CD14-positive monocyte (primary cell): ENCODE measurements around the gene ATF4. TPM values are rescaled to one million over a fixed set of nuclear protein-coding genes. Genes with fewer than 3 reads are reported as not detected.

Source experiments
- DNase-seq, 3 donors: peaks; one replicate each; pipeline ENCODE4 v3.0.0-alpha.2; 2011 to 2022
- H2AFZ ChIP-seq: 2 replicates; pipeline ENCODE4 v1.6.0; 2012; ENCODE audit warnings: mild to moderate bottlenecking, low read depth, low read length, inconsistent platforms; ENCODE audit not compliant: insufficient read depth, poor library complexity, severe bottlenecking
- H3K27ac ChIP-seq, 2 donors: 1 replicate in 1 of 2; 2 replicates in 1 of 2; pipeline ENCODE4 v1.5.1; 2012 to 2013; ENCODE audit warnings: low read length in 2 of 2, control low read depth in 1 of 2, inconsistent platforms in 1 of 2, low read depth in 1 of 2, mild to moderate bottlenecking in 1 of 2
- H3K27me3 ChIP-seq, 2 donors: one replicate each; pipeline versions ENCODE4 v1.6.0 to v1.6.1; 2011 to 2013; ENCODE audit warnings: low read length in 2 of 2; ENCODE audit not compliant: control insufficient read depth in 2 of 2, insufficient read depth in 2 of 2
- H3K36me3 ChIP-seq, 2 donors: replicated peaks in 1 of 2; 1 replicate in 1 of 2; 2 replicates in 1 of 2; pipeline versions ENCODE4 v1.5.1 to v1.6.1; 2012 to 2013; ENCODE audit warnings: low read length in 2 of 2, control low read depth in 1 of 2, inconsistent platforms in 1 of 2, mild to moderate bottlenecking in 1 of 2; ENCODE audit not compliant: insufficient read depth in 2 of 2, control insufficient read depth in 1 of 2
- H3K4me1 ChIP-seq, 2 donors: 1 replicate in 1 of 2; 2 replicates in 1 of 2; pipeline versions ENCODE4 v1.5.1 to v1.6.1; 2012 to 2013; ENCODE audit warnings: low read length in 2 of 2, control low read depth in 1 of 2, inconsistent platforms in 1 of 2, mild to moderate bottlenecking in 1 of 2, moderate library complexity in 1 of 2; ENCODE audit not compliant: insufficient read depth in 2 of 2, control insufficient read depth in 1 of 2
- H3K4me2 ChIP-seq: replicated peaks from 2 replicates; pipeline ENCODE3; 2012; ENCODE audit warnings: low read length, moderate library complexity, mild to moderate bottlenecking; ENCODE audit not compliant: poor library complexity, severe bottlenecking; ENCODE audit errors: extremely low read depth
- H3K4me3 ChIP-seq, 3 experiments: fragments of 200-600 bp in 1 of 3; sonication (generic) in 1 of 3; replicated peaks in 1 of 3; 1 replicate in 2 of 3; 2 replicates in 1 of 3; pipeline ENCODE4 v1.5.1; 2011 to 2013; ENCODE audit warnings: low read length in 3 of 3, mild to moderate bottlenecking in 3 of 3, control low read depth in 2 of 3, low read depth in 2 of 3, inconsistent platforms in 1 of 3, moderate library complexity in 1 of 3
- H3K79me2 ChIP-seq: 2 replicates; pipeline ENCODE4 v1.6.0; 2012; ENCODE audit warnings: mild to moderate bottlenecking, control low read depth, inconsistent platforms, low read length, moderate library complexity; ENCODE audit not compliant: insufficient read depth
- H3K9ac ChIP-seq: 2 replicates; pipeline ENCODE4 v1.6.0; 2017; ENCODE audit warnings: low read length, mild to moderate bottlenecking; ENCODE audit not compliant: insufficient read depth, poor library complexity, severe bottlenecking
- H3K9me3 ChIP-seq, 2 donors: replicated peaks in 1 of 2; 1 replicate in 1 of 2; 2 replicates in 1 of 2; pipeline versions ENCODE4 v1.5.1 to v1.6.1; 2012 to 2013; ENCODE audit warnings: low read length in 2 of 2, control low read depth in 1 of 2; ENCODE audit not compliant: control insufficient read depth in 1 of 2, insufficient read depth in 1 of 2
- H4K20me1 ChIP-seq: 2 replicates; pipeline ENCODE4 v1.6.0; 2012; ENCODE audit warnings: mild to moderate bottlenecking, low read length, control low read depth, moderate library complexity; ENCODE audit not compliant: insufficient read depth
- H3K27ac Mint-ChIP-seq, 7 donors: one replicate each; pipeline ENCODE4 v1.8.0; 2020; ENCODE audit warnings: mild to moderate bottlenecking in 7 of 7, mixed read lengths in 7 of 7, moderate library complexity in 6 of 7, inconsistent platforms in 2 of 7
- H3K27me3 Mint-ChIP-seq, 3 donors: one replicate each; pipeline ENCODE4 v1.8.0; 2021 to 2022; ENCODE audit warnings: low read depth in 3 of 3, mild to moderate bottlenecking in 3 of 3, mixed read lengths in 3 of 3, moderate library complexity in 3 of 3, inconsistent platforms in 1 of 3
- H3K36me3 Mint-ChIP-seq, 2 donors: one replicate each; pipeline ENCODE4 v1.8.0; 2020; ENCODE audit warnings: mixed read lengths in 2 of 2, inconsistent platforms in 1 of 2, mild to moderate bottlenecking in 1 of 2
- H3K4me1 Mint-ChIP-seq: one replicate; pipeline ENCODE4 v1.8.0; 2020; ENCODE audit warnings: mild to moderate bottlenecking, mixed read lengths
- H3K4me3 Mint-ChIP-seq, 2 donors: one replicate each; pipeline ENCODE4 v1.8.0; 2020; ENCODE audit warnings: mild to moderate bottlenecking in 2 of 2, mixed read lengths in 2 of 2, moderate library complexity in 1 of 2
- H3K9me3 Mint-ChIP-seq, 7 donors: one replicate each; pipeline ENCODE4 v1.8.0; 2020 to 2022; ENCODE audit warnings: mixed read lengths in 7 of 7, mild to moderate bottlenecking in 6 of 7, moderate library complexity in 6 of 7, inconsistent platforms in 2 of 7
- CTCF ChIP-seq: fragments of 200-600 bp; IDR thresholded peaks from one replicate; pipeline ENCODE4 v1.8.0; 2022; ENCODE audit warnings: antibody characterized with exemption, mild to moderate bottlenecking
- WGBS: methylation state at CpG from one replicate; pipeline ENCODE4 v1.1.5; 2013; ENCODE audit warnings: missing lambda C conversion rate; ENCODE audit not compliant: insufficient coverage; 5-methylcytosine and 5-hydroxymethylcytosine counted together
- intact Hi-C, 2 donors: fragments of 100-400 bp; cut with micrococcal nuclease; formaldehyde crosslinking; loops; one replicate each; pipeline versions ENCODE4 v1.15.0 to v1.15.1; 2023
- polyA plus RNA-seq, 3 donors: library from polyadenylated mRNA; depleted of rRNA in 1 of 3; unstranded in 2 of 3; stranded (reverse) in 1 of 3; fragments of 300-500 nt in 2 of 3; fragments of >200 nt in 1 of 3; fragmentation: Illumina TruSeq in 2 of 3; gene quantifications; 1 replicate in 2 of 3; 2 replicates in 1 of 3; pipeline ENCODE4 v1.2.3, GENCODE V29; 2012 to 2021

Gene ATF4
- polyA plus RNA-seq, 3 donors: 55.1 to 606 (median 59.0) TPM

GRCh38 chr22:39553429-39553828 is 33.1 kb downstream of the ATF4 start:
- intact Hi-C loops: no loop called here

GRCh38 chr22:39554151-39554550 is 33.8 kb downstream of the ATF4 start:
- 71% methylated on average over 2 of the region's 3 CpGs for whole genome bisulfite sequencing
- Histone ChIP-seq H2AFZ (no peak overlapping the region), H3K4me2 (no peak overlapping the region), H3K9ac (no peak overlapping the region), H3K9me3 (peaks cover 0 to 13% of the 10 kb centered on the region in 2 donors), H3K4me3 (no peak overlapping the region), H4K20me1 (no peaks in the 10 kb centered on the region), H3K4me1 (no peaks in the 10 kb centered on the region), H3K36me3 (no peaks in the 10 kb centered on the region), H3K79me2 (no peaks in the 10 kb centered on the region), H3K27me3 (peaks cover 25 to 45% of the 10 kb centered on the region in 2 donors), H3K27ac (no peak overlapping the region)
- H3K36me3 Mint-ChIP-seq: peaks cover 0 to 4% of the 10 kb centered on the region in 2 donors
- no peak overlapping the region for H3K4me3 Mint-ChIP-seq
- H3K27ac Mint-ChIP-seq: no peak overlapping the region
- peaks cover 1% of the 10 kb centered on the region for H3K4me1 Mint-ChIP-seq
- intact Hi-C loops: no loop called here
- TF ChIP-seq CTCF: no peak
- H3K27me3 Mint-ChIP-seq: peaks cover 58 to 75% (median 59%) of the 10 kb centered on the region in 3 donors
- no peak for DNase-seq
- H3K9me3 Mint-ChIP-seq: peaks cover 0 to 7% (median 2%) of the 10 kb centered on the region in 7 donors

More at GRCh38 chr22:39553429-39553828, 33.1 kb downstream of the ATF4 start:
- DNase-seq: no peak
- no peak for TF ChIP-seq CTCF
- Histone ChIP-seq H3K36me3 (no peaks in the 10 kb centered on the region), H3K4me3 (no peak overlapping the region), H4K20me1 (no peaks in the 10 kb centered on the region), H3K27ac (no peak overlapping the region), H3K4me2 (no peak overlapping the region), H3K27me3 (peaks cover 20 to 38% of the 10 kb centered on the region in 2 donors), H3K4me1 (no peaks in the 10 kb centered on the region), H3K9me3 (peaks cover 0 to 13% of the 10 kb centered on the region in 2 donors), H3K79me2 (no peaks in the 10 kb centered on the region), H2AFZ (no peak overlapping the region), H3K9ac (no peak overlapping the region)
- peaks cover 1% of the 10 kb centered on the region for H3K4me1 Mint-ChIP-seq
- H3K27me3 Mint-ChIP-seq: peaks cover 51 to 69% (median 52%) of the 10 kb centered on the region in 3 donors
- peaks cover 0 to 1% of the 10 kb centered on the region in 2 donors for H3K36me3 Mint-ChIP-seq
- 80% methylated on average over 3 of the region's 3 CpGs for WGBS
- H3K9me3 Mint-ChIP-seq: peaks cover 0 to 7% (median 2%) of the 10 kb centered on the region in 7 donors
- H3K27ac Mint-ChIP-seq: no peak overlapping the region
- no peak overlapping the region for H3K4me3 Mint-ChIP-seq
